ENCODE data around the gene C5orf58.
"Not testable (repeated sequence)": the region's sequence is repeated elsewhere in the genome, so short reads cannot be mapped to it uniquely, and the experiment has no call there.

Gene C5orf58

DNA sequence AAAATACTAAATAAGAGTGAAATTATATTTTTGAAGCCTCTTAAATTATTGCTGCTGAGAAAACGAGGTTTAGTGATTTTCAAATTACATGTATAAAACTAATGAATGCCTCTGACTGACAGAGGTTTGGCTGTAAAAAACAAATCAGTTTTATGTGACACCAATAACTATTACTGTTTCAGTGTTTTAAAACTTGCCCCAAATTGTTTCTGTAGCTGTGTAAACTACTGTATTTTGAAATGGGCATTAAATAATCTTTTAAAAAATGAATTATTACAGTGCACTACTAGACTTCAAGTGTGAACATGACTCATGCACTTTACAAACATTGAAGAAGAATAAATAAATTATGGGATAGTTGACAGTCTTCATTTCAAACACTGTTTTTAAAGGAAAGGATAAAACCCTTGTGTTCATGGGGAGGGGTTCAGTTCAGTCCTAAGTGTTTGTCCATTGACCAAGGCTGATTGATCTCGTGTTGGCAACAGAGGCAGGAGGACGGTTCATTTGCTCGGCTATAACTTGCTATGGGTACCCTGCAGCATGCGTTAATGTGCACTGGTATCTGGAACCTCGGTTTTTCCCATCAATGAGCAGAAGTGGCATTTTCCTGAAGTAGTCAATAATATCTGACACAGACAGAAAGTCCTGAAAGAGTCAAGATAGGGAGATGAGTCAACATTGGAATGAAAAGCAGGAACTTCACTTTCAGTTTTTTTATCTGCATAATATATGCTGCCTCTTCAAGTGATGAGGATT, 15.6 kb downstream of the C5orf58 start:
- Histone ChIP-seq H3K9me3 (ENCODE audit: control insufficient read depth, low read depth, low read length) (no peaks in the 10 kb centered on the region), H3K4me3 (ENCODE audit: low read length) (no peak overlapping the region), H3K4me1 (ENCODE audit: control insufficient read depth, low read depth, low read length) (peaks cover 27% of the 10 kb centered on the region), H3K9ac (ENCODE audit: low read length) (no peak overlapping the region), H3K27ac (ENCODE audit: low read length) (no peak overlapping the region), H3K36me3 (ENCODE audit: control insufficient read depth, low read depth, low read length) (no peaks in the 10 kb centered on the region), H3K27me3 (ENCODE audit: control insufficient read depth, insufficient read depth, low read length) (no peaks in the 10 kb centered on the region)

DNA sequence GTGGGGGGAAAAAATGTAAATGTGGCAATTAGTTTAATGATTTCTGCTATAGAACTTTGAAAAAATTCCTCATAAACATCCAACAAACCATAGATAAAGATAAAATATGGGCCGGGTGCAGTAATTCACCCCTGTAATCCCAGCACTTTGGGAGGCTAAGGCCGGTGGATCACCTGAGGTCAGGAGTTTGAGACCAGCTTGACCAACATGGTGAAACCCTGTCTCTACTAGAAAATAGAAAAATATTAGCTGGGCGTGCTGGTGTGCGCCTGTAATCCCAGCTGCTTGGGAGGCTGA, 16.1 kb downstream of the C5orf58 start:
- H3K9ac ChIP-seq (ENCODE audit: low read length); H3K36me3 ChIP-seq (ENCODE audit: control insufficient read depth, low read depth, low read length); H3K9me3 ChIP-seq (ENCODE audit: control insufficient read depth, low read depth, low read length); H3K27ac ChIP-seq (ENCODE audit: low read length); H3K27me3 ChIP-seq (ENCODE audit: control insufficient read depth, insufficient read depth, low read length); H3K4me3 ChIP-seq (ENCODE audit: low read length): not testable (repeated sequence)
- H3K4me1 ChIP-seq (ENCODE audit: control insufficient read depth, low read depth, low read length): peaks cover 32% of the 10 kb centered on the region

DNA sequence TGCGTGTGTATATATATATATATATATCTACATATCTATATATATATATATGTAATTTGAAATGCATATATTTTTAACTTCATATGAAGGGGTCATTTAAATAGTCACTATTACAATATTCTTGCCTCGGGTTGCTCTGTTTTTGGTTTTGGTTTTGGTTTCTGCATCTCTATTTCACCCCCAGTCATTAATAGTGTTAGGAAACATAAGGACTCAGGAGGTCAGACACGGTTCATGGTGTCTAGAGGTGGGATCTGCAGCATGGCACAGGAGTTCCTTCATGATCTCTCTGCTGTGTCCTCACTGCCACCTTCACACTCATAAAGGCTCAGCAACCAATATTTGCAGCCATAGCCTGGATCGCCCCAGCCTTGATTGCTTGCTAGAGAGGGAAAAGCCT, 16.6 kb downstream of the C5orf58 start:
- Histone ChIP-seq H3K9me3 (ENCODE audit: control insufficient read depth, low read depth, low read length) (no peaks in the 10 kb centered on the region), H3K36me3 (ENCODE audit: control insufficient read depth, low read depth, low read length) (no peaks in the 10 kb centered on the region), H3K4me1 (ENCODE audit: control insufficient read depth, low read depth, low read length) (peaks cover 37% of the 10 kb centered on the region), H3K27me3 (ENCODE audit: control insufficient read depth, insufficient read depth, low read length) (no peaks in the 10 kb centered on the region), H3K4me3 (ENCODE audit: low read length) (no peak overlapping the region), H3K9ac (ENCODE audit: low read length) (no peak overlapping the region), H3K27ac (ENCODE audit: low read length) (no peak overlapping the region)

DNA sequence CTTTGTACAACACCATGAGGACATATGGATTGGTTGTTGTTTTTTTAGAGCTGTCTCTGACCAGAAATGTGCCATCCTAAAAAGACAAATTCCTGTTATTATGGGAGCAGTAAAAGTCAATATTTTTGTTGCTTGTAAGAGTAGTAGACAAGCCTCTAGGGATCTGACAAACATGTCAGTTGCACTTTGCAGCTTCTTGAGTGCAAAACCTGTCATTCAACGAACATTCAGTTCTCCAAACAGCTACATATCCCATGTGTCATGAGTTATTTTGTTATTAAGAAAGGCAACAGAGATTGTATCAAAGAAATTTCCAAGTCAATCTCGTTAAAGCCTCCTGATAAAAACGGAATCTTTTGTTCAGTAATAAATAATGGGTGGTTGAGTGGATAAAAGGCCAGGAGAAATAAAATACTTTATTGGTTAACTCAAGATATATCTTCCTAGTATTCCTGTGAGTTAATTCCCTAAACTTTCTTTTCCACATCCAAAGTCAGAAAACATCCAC, 18.1 kb downstream of the C5orf58 start:
- H3K9me3 ChIP-seq (ENCODE audit: control insufficient read depth, low read depth, low read length): no peaks in the 10 kb centered on the region
- H3K4me3 ChIP-seq (ENCODE audit: low read length): no peak overlapping the region
- no peak overlapping the region for H3K9ac ChIP-seq (ENCODE audit: low read length)
- H3K4me1 ChIP-seq (ENCODE audit: control insufficient read depth, low read depth, low read length): peaks cover 39% of the 10 kb centered on the region
- no peak overlapping the region for H3K27ac ChIP-seq (ENCODE audit: low read length)
- no peaks in the 10 kb centered on the region for H3K36me3 ChIP-seq (ENCODE audit: control insufficient read depth, low read depth, low read length)
- no peaks in the 10 kb centered on the region for H3K27me3 ChIP-seq (ENCODE audit: control insufficient read depth, insufficient read depth, low read length)

DNA sequence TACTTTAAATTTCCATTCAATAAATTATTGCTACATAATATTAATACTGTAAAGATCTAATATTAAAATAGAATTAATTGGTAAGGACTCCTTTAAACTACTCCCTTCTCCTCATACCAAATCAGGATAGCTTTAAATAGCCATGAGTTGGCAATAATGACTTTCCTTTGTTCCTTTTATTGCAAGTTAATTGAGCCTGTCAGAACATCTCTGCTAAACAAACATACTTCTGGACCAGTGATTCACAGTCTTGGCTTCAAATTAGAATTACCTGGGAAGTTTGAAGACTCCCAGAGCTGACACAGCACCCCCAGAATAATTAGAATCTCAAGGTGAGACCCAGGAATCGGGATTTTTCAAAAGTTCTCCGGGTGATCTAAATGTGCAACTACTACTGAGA, 18.7 kb downstream of the C5orf58 start:
- Histone ChIP-seq H3K4me1 (ENCODE audit: control insufficient read depth, low read depth, low read length) (peaks cover 39% of the 10 kb centered on the region), H3K36me3 (ENCODE audit: control insufficient read depth, low read depth, low read length) (no peaks in the 10 kb centered on the region), H3K27me3 (ENCODE audit: control insufficient read depth, insufficient read depth, low read length) (no peaks in the 10 kb centered on the region), H3K9ac (ENCODE audit: low read length) (no peak overlapping the region), H3K4me3 (ENCODE audit: low read length) (no peak overlapping the region), H3K9me3 (ENCODE audit: control insufficient read depth, low read depth, low read length) (no peaks in the 10 kb centered on the region), H3K27ac (ENCODE audit: low read length) (no peak overlapping the region)

DNA sequence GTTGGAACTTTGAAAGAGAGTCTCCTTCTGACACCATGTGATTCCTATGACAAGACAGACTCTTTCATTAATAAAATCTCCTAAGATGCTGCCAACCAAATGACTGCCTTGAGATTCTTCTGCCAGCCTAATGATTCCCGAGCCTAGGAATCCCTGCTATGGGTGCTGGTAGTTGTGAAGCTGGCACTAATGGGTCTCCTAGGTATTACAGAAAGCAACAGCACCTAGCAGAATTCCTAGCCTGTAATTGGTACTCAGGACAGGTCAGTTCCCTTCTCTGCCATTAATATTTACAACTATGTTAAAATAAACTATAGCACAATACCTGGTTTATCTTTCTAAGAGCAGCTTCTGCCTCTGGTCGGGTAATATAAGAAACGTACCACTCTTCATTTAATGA, 19.3 kb downstream of the C5orf58 start:
- Histone ChIP-seq H3K27me3 (ENCODE audit: control insufficient read depth, insufficient read depth, low read length) (no peaks in the 10 kb centered on the region), H3K4me1 (ENCODE audit: control insufficient read depth, low read depth, low read length) (peaks cover 39% of the 10 kb centered on the region), H3K4me3 (ENCODE audit: low read length) (peak overlapping the region; percentile 20)

DNA sequence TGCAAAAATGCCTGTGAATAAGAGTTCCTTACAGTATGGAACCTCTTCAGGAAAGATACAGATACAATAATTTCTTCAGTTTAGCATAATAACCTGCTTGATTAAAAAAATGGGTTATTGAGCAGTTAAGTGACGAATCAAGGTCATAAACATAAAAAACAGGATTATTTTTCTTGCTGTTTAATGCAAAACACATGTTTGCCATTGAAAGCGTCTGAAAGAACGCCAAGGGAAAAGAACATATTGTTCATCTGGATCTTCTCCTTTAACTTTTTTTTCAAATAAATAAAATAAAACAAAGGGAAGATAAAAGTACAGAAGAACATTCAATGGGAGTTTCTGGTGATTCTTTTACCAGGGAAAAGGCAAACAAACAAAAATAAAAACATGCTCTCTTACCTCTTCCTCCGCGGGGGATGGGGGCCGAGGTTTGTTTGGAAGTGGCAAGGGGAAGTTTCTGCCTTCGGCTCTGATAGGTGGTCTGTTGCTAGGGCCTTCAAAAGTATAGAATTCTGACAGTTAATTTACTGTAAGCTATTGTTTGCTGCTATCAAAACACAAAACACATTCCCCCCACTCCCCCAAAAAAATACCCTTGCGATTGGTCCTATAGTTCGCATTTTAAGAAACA, 20.1 kb downstream of the C5orf58 start:
- H3K4me1 ChIP-seq (ENCODE audit: control insufficient read depth, low read depth, low read length): peaks cover 39% of the 10 kb centered on the region
- no peaks in the 10 kb centered on the region for H3K9me3 ChIP-seq (ENCODE audit: control insufficient read depth, low read depth, low read length)
- H3K9ac ChIP-seq (ENCODE audit: low read length): no peak overlapping the region
- H3K27me3 ChIP-seq (ENCODE audit: control insufficient read depth, insufficient read depth, low read length): no peaks in the 10 kb centered on the region
- no peak overlapping the region for H3K27ac ChIP-seq (ENCODE audit: low read length)
- no peaks in the 10 kb centered on the region for H3K36me3 ChIP-seq (ENCODE audit: control insufficient read depth, low read depth, low read length)
- H3K4me3 ChIP-seq (ENCODE audit: low read length): peak overlapping the region; percentile 20

More for the DNA sequence above, 19.3 kb downstream of the C5orf58 start:
- H3K36me3 ChIP-seq (ENCODE audit: control insufficient read depth, low read depth, low read length): no peaks in the 10 kb centered on the region
- no peak overlapping the region for H3K9ac ChIP-seq (ENCODE audit: low read length)
- no peak overlapping the region for H3K27ac ChIP-seq (ENCODE audit: low read length)
- no peaks in the 10 kb centered on the region for H3K9me3 ChIP-seq (ENCODE audit: control insufficient read depth, low read depth, low read length)

DNA sequence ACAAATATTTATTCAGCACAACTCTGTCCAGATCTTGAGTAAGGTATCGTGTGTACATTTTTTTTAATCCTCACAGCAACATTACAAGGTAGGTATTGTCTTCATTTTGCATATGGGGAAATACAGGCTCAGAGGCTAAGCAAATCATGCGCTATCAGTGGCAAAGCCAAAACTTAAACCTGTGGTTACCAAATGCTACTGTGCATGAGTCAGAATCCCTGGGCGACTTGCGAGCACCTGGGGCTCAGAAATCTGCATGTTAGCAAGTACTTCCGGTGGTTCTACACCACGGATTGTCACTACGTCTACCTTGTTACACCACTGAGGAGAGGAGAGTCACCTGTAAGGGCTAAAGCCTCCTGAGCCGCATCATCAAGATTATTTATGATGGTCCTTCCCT, 21.3 kb downstream of the C5orf58 start:
- Histone ChIP-seq H3K4me3 (ENCODE audit: low read length) (no peak overlapping the region), H3K27ac (ENCODE audit: low read length) (no peak overlapping the region), H3K36me3 (ENCODE audit: control insufficient read depth, low read depth, low read length) (no peaks in the 10 kb centered on the region), H3K4me1 (ENCODE audit: control insufficient read depth, low read depth, low read length) (peaks cover 39% of the 10 kb centered on the region), H3K9me3 (ENCODE audit: control insufficient read depth, low read depth, low read length) (no peaks in the 10 kb centered on the region), H3K9ac (ENCODE audit: low read length) (no peak overlapping the region), H3K27me3 (ENCODE audit: control insufficient read depth, insufficient read depth, low read length) (no peaks in the 10 kb centered on the region)

DNA sequence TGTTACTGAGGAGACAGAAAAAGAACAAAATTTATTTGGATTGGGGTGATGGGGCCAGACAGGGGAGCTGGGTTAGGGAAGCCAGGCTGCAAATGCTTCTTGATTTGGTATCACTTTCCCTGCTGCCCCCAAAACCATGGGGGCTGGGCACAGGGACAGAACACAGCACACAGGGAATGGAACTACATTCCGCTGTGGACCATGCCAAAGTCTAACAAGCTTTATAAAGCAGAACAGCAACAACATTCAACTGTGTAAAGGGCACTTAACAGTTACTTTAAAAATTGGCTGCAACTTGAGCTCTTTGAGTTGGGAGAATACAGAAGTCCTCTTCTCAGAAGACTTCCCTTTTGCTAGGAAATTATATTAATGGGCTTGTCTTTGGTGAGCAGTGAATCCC, 23.8 kb downstream of the C5orf58 start:
- Histone ChIP-seq H3K36me3 (ENCODE audit: control insufficient read depth, low read depth, low read length) (no peaks in the 10 kb centered on the region), H3K27ac (ENCODE audit: low read length) (no peak overlapping the region), H3K9me3 (ENCODE audit: control insufficient read depth, low read depth, low read length) (no peaks in the 10 kb centered on the region), H3K27me3 (ENCODE audit: control insufficient read depth, insufficient read depth, low read length) (no peaks in the 10 kb centered on the region), H3K4me1 (ENCODE audit: control insufficient read depth, low read depth, low read length) (peaks cover 30% of the 10 kb centered on the region), H3K4me3 (ENCODE audit: low read length) (no peak overlapping the region), H3K9ac (ENCODE audit: low read length) (no peak overlapping the region)

DNA sequence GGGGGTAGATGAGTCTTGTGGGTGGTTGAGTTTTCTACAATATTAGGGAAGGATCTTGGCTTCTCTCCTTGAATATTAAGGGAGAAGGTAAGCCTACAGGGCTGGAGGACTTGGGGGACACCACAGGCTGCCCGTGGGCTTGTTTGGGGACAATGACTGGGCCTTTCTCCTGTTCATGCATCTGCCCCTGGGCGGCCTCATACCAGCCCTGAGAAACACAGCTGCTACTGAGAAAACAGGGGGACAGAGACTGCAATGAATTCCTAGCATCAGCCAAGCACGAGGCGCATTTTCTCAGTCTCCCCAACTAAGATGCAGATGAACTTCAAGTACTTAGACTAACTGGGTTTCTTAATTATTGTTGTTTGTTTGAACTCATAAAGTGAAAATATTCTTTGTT, 24.6 kb downstream of the C5orf58 start:
- Histone ChIP-seq H3K9ac (ENCODE audit: low read length) (no peak overlapping the region), H3K27ac (ENCODE audit: low read length) (no peak overlapping the region), H3K9me3 (ENCODE audit: control insufficient read depth, low read depth, low read length) (no peaks in the 10 kb centered on the region), H3K36me3 (ENCODE audit: control insufficient read depth, low read depth, low read length) (no peaks in the 10 kb centered on the region), H3K4me3 (ENCODE audit: low read length) (no peak overlapping the region), H3K27me3 (ENCODE audit: control insufficient read depth, insufficient read depth, low read length) (no peaks in the 10 kb centered on the region), H3K4me1 (ENCODE audit: control insufficient read depth, low read depth, low read length) (peaks cover 22% of the 10 kb centered on the region)

DNA sequence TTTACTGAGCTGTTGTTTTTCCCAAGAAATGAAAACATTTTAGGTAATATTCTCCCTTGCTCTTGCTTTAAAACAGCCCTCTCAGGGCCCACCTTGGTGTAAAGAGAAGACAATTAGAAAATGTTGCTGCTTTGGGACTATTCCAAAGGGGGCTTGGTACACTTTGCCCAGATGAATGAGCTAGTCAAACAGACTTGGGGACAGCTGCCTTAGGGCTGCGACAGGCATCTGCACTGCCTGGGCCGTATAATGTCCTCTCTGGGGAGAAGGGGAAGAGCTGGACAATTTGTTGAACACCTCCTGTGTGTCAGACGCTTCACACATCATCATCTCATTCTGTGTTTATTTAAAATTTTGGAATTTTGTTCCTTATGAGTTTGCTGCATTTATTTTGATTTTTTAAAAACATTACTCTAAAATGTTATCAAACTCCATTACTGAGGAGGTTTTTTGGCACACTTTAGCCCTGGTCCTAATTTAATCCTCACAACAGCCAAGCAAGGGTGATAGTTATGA, 28.8 kb downstream of the C5orf58 start:
- Histone ChIP-seq H3K9ac (ENCODE audit: low read length) (no peak overlapping the region), H3K36me3 (ENCODE audit: control insufficient read depth, low read depth, low read length) (no peaks in the 10 kb centered on the region), H3K27me3 (ENCODE audit: control insufficient read depth, insufficient read depth, low read length) (no peaks in the 10 kb centered on the region), H3K4me3 (ENCODE audit: low read length) (no peak overlapping the region), H3K4me1 (ENCODE audit: control insufficient read depth, low read depth, low read length) (peaks cover 5% of the 10 kb centered on the region), H3K9me3 (ENCODE audit: control insufficient read depth, low read depth, low read length) (no peaks in the 10 kb centered on the region), H3K27ac (ENCODE audit: low read length) (no peak overlapping the region)

All from iPS-18a (cell line).